Measurements from ENCODE around the gene ECI1. TPM values are rescaled to one million over a fixed set of nuclear protein-coding genes. Genes with fewer than 3 reads are reported as not detected.

The ECI1 gene
- total and polyA plus RNA-seq, 2 of the 13 experiments (the other 11 are each of a cell fraction or from before 2014, with no cell fraction given), result 82.0 to 102 TPM

GRCh38 chr16:2223221-2223941 lies 28.0 kb downstream of the ECI1 start, which contains the start of gene E4F1 (continued):
- TF ChIP-seq U2AF2 (IDR thresholded peaks at IDR 0.05; ENCODE audit: low read depth, low read length) (peak; percentile 96), ZNF570 (CRISPR knock-in tag; IDR thresholded peaks at IDR 0.05; ENCODE audit: borderline replicate concordance) (no peak), ZNF839 (CRISPR knock-in tag; IDR thresholded peaks at IDR 0.05; ENCODE audit: borderline replicate concordance) (no peak), ZBED4 (CRISPR knock-in tag; IDR thresholded peaks at IDR 0.05; ENCODE audit: borderline replicate concordance) (no peak; the same call in 1 of the 2 replicates), RFXAP (CRISPR knock-in tag; IDR thresholded peaks at IDR 0.05; ENCODE audit: borderline replicate concordance) (peak; percentile 43; the same call in 1 of the 2 replicates), TRIM22 (IDR thresholded peaks at IDR 0.05) (no peak), TBL1XR1 (IDR thresholded peaks at IDR 0.05; ENCODE audit: borderline replicate concordance, low read length, partially characterized antibody) (no peak), DBP (CRISPR knock-in tag; IDR thresholded peaks at IDR 0.05; ENCODE audit: not compliant biosample characterization) (no peak), LCORL (IDR thresholded peaks at IDR 0.05) (no peak), LCORL (CRISPR knock-in tag; IDR thresholded peaks at IDR 0.05) (peak; percentile 84), EEA1 (CRISPR knock-in tag; IDR thresholded peaks at IDR 0.05; ENCODE audit: borderline replicate concordance) (no peak), ZNF644 (CRISPR knock-in tag; IDR thresholded peaks at IDR 0.05; ENCODE audit: low read depth) (0 out of 2 replicates have a peak, but pooled peaks have one; percentile 8), ELF1 (CRISPR knock-in tag; IDR thresholded peaks at IDR 0.05) (peak; percentile 73), KLF16 (CRISPR knock-in tag; IDR thresholded peaks at IDR 0.05) (peak in 1 of 2 experiments; percentile 68; a peak in 1 of 4 replicates), STAT5B (CRISPR knock-in tag; IDR thresholded peaks at IDR 0.05) (no peak), ZNF713 (CRISPR knock-in tag; IDR thresholded peaks at IDR 0.05) (no peak), IKZF5 (CRISPR knock-in tag; IDR thresholded peaks at IDR 0.05) (peak; percentile 71; the same call in 1 of the 2 replicates), SYNCRIP (IDR thresholded peaks at IDR 0.05; ENCODE audit: insufficient read depth, low read depth, low read length) (no peak), ZNF616 (CRISPR knock-in tag; IDR thresholded peaks at IDR 0.05; ENCODE audit: low read depth) (peak; percentile 37; the same call in 1 of the 2 replicates), MXI1 (IDR thresholded peaks at IDR 0.05; ENCODE audit: borderline replicate concordance, low read depth, low read length) (peak; percentile 97), MXD3 (CRISPR knock-in tag; IDR thresholded peaks at IDR 0.05) (peak; percentile 84), HDAC6 (IDR thresholded peaks at IDR 0.05; ENCODE audit: low read depth, low read length) (no peak), ZNF891 (CRISPR knock-in tag; IDR thresholded peaks at IDR 0.05) (0 out of 2 replicates have a peak, but pooled peaks have one; percentile 30)

Measured in HepG2 (cell line).